ENCODE results near the gene THSD4.
"Not testable (repeated sequence)": the region's sequence is repeated elsewhere in the genome, so short reads cannot be mapped to it uniquely, and the experiment has no call there.

The THSD4 gene

GRCh38 chr15:71366522-71366921, 251.3 kb downstream of the THSD4 start:
- Histone ChIP-seq H3K27ac (ENCODE audit: low read length) (no peak overlapping the region), H4K20me1 (ENCODE audit: insufficient read depth, low read length) (no peaks in the 10 kb centered on the region), H3K36me3 (replicated peaks; ENCODE audit: insufficient read depth, low read length) (no peaks in the 10 kb centered on the region), H3K9me3 (replicated peaks; ENCODE audit: insufficient read depth, low read length) (no peaks in the 10 kb centered on the region), H2AFZ (ENCODE audit: low read length) (no peak overlapping the region), H3K9me2 (replicated peaks; ENCODE audit: insufficient read depth, low read length) (no peaks in the 10 kb centered on the region), H3F3A (ENCODE audit: insufficient read depth, low read length) (no peaks in the 10 kb centered on the region), H3K4me3 (ENCODE audit: low read length) (no peak overlapping the region), H3K27me3 (replicated peaks; ENCODE audit: insufficient read depth, low read length) (no peaks in the 10 kb centered on the region), H3K9ac (ENCODE audit: low read length) (no peak overlapping the region), H3K4me1 (ENCODE audit: low read length) (no peaks in the 10 kb centered on the region), H3K79me2 (ENCODE audit: low read length) (no peaks in the 10 kb centered on the region), H3K4me2 (ENCODE audit: low read depth, low read length) (no peak overlapping the region)
- TF ChIP-seq EZH2 (optimal IDR thresholded peaks at IDR 0.05; ENCODE audit: low read depth, low read length) (no peak), CTCF (IDR thresholded peaks at IDR 0.05; ENCODE audit: low read length) (no peak), EZH2phosphoT487 (IDR thresholded peaks at IDR 0.05; ENCODE audit: low read length) (no peak)
- DNase-seq: no peak

GRCh38 chr15:71366926-71367325, 251.7 kb downstream of the THSD4 start:
- TF ChIP-seq CTCF (IDR thresholded peaks at IDR 0.05; ENCODE audit: low read length): no peak
- no peak for TF ChIP-seq EZH2 (optimal IDR thresholded peaks at IDR 0.05; ENCODE audit: low read depth, low read length)
- TF ChIP-seq EZH2phosphoT487 (IDR thresholded peaks at IDR 0.05; ENCODE audit: low read length): no peak
- Histone ChIP-seq H4K20me1 (ENCODE audit: insufficient read depth, low read length) (no peaks in the 10 kb centered on the region), H2AFZ (ENCODE audit: low read length) (no peak overlapping the region)

DNA sequence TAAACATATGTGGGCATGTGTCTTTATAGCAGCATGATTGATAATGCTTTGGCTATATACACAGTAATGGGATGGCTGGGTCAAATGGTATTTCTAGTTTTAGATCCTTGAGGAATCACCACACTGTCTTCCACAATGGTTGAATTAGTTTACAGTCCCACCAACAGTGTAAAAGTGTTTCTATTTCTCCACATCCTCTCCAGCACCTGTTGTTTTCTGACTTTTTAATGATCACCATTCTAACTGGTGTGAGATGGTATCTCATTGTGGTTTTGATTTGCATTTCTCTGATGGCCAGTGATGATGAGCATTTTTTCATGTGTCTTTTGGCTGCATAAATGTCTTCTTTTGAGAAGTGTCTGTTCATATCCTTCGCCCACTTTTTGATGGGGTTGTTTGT, 252.5 kb downstream of the THSD4 start:
- not testable (repeated sequence) for H4K20me1 ChIP-seq (ENCODE audit: insufficient read depth, low read length); H3K79me2 ChIP-seq (ENCODE audit: low read length); DNase-seq; H3K27me3 ChIP-seq (replicated peaks; ENCODE audit: insufficient read depth, low read length); H3K4me1 ChIP-seq (ENCODE audit: low read length); H3F3A ChIP-seq (ENCODE audit: insufficient read depth, low read length); H3K27ac ChIP-seq (ENCODE audit: low read length); H3K4me3 ChIP-seq (ENCODE audit: low read length); H3K9ac ChIP-seq (ENCODE audit: low read length); H3K36me3 ChIP-seq (replicated peaks; ENCODE audit: insufficient read depth, low read length); H3K9me2 ChIP-seq (replicated peaks; ENCODE audit: insufficient read depth, low read length); H3K9me3 ChIP-seq (replicated peaks; ENCODE audit: insufficient read depth, low read length); H3K4me2 ChIP-seq (ENCODE audit: low read depth, low read length); H2AFZ ChIP-seq (ENCODE audit: low read length)

More at GRCh38 chr15:71366926-71367325, 251.7 kb downstream of the THSD4 start:
- H3K4me1 ChIP-seq (ENCODE audit: low read length): no peaks in the 10 kb centered on the region
- H3K27me3 ChIP-seq (replicated peaks; ENCODE audit: insufficient read depth, low read length): no peaks in the 10 kb centered on the region
- H3K9ac ChIP-seq (ENCODE audit: low read length): no peak overlapping the region
- H3K27ac ChIP-seq (ENCODE audit: low read length): no peak overlapping the region
- H3K4me2 ChIP-seq (ENCODE audit: low read depth, low read length): no peak overlapping the region
- H3F3A ChIP-seq (ENCODE audit: insufficient read depth, low read length): no peaks in the 10 kb centered on the region
- H3K79me2 ChIP-seq (ENCODE audit: low read length): no peaks in the 10 kb centered on the region
- no peak overlapping the region for H3K4me3 ChIP-seq (ENCODE audit: low read length)
- no peak for DNase-seq
- no peaks in the 10 kb centered on the region for H3K9me3 ChIP-seq (replicated peaks; ENCODE audit: insufficient read depth, low read length)
- no peaks in the 10 kb centered on the region for H3K9me2 ChIP-seq (replicated peaks; ENCODE audit: insufficient read depth, low read length)
- no peaks in the 10 kb centered on the region for H3K36me3 ChIP-seq (replicated peaks; ENCODE audit: insufficient read depth, low read length)

- not testable (repeated sequence) for H3K4me3 ChIP-seq (ENCODE audit: low read length); H3K9me3 ChIP-seq (replicated peaks; ENCODE audit: insufficient read depth, low read length); H3F3A ChIP-seq (ENCODE audit: insufficient read depth, low read length); H3K9ac ChIP-seq (ENCODE audit: low read length); H4K20me1 ChIP-seq (ENCODE audit: insufficient read depth, low read length); DNase-seq; H3K9me2 ChIP-seq (replicated peaks; ENCODE audit: insufficient read depth, low read length); H3K4me2 ChIP-seq (ENCODE audit: low read depth, low read length); H3K79me2 ChIP-seq (ENCODE audit: low read length); H3K27me3 ChIP-seq (replicated peaks; ENCODE audit: insufficient read depth, low read length); H2AFZ ChIP-seq (ENCODE audit: low read length); H3K36me3 ChIP-seq (replicated peaks; ENCODE audit: insufficient read depth, low read length); H3K4me1 ChIP-seq (ENCODE audit: low read length); H3K27ac ChIP-seq (ENCODE audit: low read length)
These were observed 257.5 kb downstream of the THSD4 start for GRCh38 chr15:71372769-71373168.

All from MM.1S (cell line).